ENCODE measurements around the gene SMCO4. TPM values are rescaled to one million over a fixed set of nuclear protein-coding genes. Genes with fewer than 3 reads are reported as not detected.

The SMCO4 gene, protein sequence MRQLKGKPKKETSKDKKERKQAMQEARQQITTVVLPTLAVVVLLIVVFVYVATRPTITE
- total RNA-seq (2014; rRNA removed; shearing (Covaris generic)) (21.9 and 49.0 TPM in 2 replicates), polyA plus RNA-seq (2016; fragmentation: Nextera tagmentation; extraction: Ambion mirVana) (42.2 and 47.6 TPM in 2 replicates)
- long read RNA-seq, transcript SMCO4-201 (3 exons, 1,104 nt) = major isoform, 32 of 44 reads
- long read RNA-seq, partial matches to known transcripts = 1 of 44 reads
- long read RNA-seq, other reads (novel, unspliced or antisense) = 11 of 44 reads

DNA sequence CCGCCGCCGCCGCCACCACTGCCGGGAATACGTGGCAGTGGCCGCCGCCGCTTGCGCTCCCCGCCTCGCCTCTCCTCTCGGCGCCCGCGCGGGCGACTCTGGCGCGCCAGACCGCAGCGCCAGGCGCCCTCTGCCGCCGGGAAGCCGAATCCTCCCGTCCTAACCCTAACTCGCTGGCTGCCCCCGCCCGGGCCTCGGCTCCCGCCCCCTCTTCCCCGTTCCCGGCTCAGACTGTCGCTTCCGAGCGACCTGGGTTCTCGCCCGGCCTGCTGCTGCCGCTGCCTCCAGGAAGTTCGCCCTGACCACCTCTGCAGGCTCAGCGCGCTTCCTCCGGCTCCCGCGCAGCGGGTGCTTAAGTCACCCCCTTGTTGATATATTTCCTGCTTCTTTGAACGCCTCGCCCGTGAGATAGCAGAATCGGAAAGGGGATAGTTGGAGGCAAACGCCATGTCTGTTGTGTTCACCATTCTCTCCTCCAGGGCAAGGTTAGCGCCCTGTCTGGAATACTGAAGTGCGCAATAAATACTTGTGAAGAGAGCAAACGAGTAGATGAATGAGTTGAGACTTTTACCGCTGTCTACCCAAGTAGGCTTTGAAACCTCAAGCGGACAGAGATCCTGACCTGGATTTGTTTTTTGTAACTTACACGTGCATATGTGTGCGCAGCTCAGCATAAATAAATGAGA lies at the start of gene SMCO4:
Gene SMCO4 (minus strand): TSS at position 100 of the 686 bp plus-strand sequence. CDS start 64,202 bp downstream, outside the sequence.
- no peaks in the 10 kb centered on the region for H3K9me2 ChIP-seq (ENCODE audit: insufficient read depth)
- peaks cover 7% of the 10 kb centered on the region for H3K27me3 Mint-ChIP-seq (ENCODE audit: insufficient read depth, low read depth, poor library complexity)
- H3K27ac Mint-ChIP-seq = peak within 1 kb of the TSS; percentile 95
- peak within 1 kb of the TSS; percentile 79; the same call in 1 of the 2 replicates for H3K27ac ChIP-seq (ENCODE audit: low read depth)
- no peak for TF ChIP-seq EZH2 (IDR thresholded peaks at IDR 0.05; ENCODE audit: low read depth, unreplicated experiment)
- TF ChIP-seq CREB1 (CRISPR knock-in tag; IDR thresholded peaks at IDR 0.05; ENCODE audit: low read depth) = peak; percentile 53; the same call in 1 of the 2 replicates
- TF ChIP-seq POLR2AphosphoS5 (IDR thresholded peaks at IDR 0.05; ENCODE audit: low read depth) = 0 out of 2 replicates have a peak, but pooled peaks have one; percentile 22
- TF ChIP-seq, protein P1, sequence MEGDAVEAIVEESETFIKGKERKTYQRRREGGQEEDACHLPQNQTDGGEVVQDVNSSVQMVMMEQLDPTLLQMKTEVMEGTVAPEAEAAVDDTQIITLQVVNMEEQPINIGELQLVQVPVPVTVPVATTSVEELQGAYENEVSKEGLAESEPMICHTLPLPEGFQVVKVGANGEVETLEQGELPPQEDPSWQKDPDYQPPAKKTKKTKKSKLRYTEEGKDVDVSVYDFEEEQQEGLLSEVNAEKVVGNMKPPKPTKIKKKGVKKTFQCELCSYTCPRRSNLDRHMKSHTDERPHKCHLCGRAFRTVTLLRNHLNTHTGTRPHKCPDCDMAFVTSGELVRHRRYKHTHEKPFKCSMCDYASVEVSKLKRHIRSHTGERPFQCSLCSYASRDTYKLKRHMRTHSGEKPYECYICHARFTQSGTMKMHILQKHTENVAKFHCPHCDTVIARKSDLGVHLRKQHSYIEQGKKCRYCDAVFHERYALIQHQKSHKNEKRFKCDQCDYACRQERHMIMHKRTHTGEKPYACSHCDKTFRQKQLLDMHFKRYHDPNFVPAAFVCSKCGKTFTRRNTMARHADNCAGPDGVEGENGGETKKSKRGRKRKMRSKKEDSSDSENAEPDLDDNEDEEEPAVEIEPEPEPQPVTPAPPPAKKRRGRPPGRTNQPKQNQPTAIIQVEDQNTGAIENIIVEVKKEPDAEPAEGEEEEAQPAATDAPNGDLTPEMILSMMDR (conservative IDR thresholded peaks at IDR 0.05; ENCODE audit: low read depth in 2 of 2) = peak; percentile 40 to 78
- ATAC-seq = peak; percentile 78
- peak within 1 kb of the TSS; percentile 81 for H3K4me3 ChIP-seq
- peak; percentile 95 for DNase-seq (ENCODE audit: low spot score)
- H2AFZ ChIP-seq = peak within 1 kb of the TSS; percentile 86
- no peaks in the 10 kb centered on the region for H3K36me3 ChIP-seq (ENCODE audit: insufficient read depth)
- peaks cover 40% of the 10 kb centered on the region for H3K79me2 ChIP-seq (replicated peaks; ENCODE audit: insufficient read depth)
- no peaks in the 10 kb centered on the region for H3K9me3 Mint-ChIP-seq
- H3K4me1 ChIP-seq (ENCODE audit: insufficient read depth) = peaks cover 44% of the 10 kb centered on the region
- no peaks in the 10 kb centered on the region for H4K20me1 ChIP-seq (replicated peaks; ENCODE audit: insufficient read depth)
- H3K4me1 Mint-ChIP-seq = peaks cover 63% of the 10 kb centered on the region
- no peaks in the 10 kb centered on the region for H3K27me3 ChIP-seq (ENCODE audit: insufficient read depth)
- no peaks in the 10 kb centered on the region; the same call in 2 of the 3 replicates for H3K36me3 Mint-ChIP-seq (ENCODE audit: low read depth)
- H3F3A ChIP-seq (replicated peaks; ENCODE audit: low read depth) = no peaks in the 10 kb centered on the region
- H3K4me3 Mint-ChIP-seq = peak within 1 kb of the TSS; percentile 87
- peak within 1 kb of the TSS; percentile 95 for H3K4me2 ChIP-seq

DNA sequence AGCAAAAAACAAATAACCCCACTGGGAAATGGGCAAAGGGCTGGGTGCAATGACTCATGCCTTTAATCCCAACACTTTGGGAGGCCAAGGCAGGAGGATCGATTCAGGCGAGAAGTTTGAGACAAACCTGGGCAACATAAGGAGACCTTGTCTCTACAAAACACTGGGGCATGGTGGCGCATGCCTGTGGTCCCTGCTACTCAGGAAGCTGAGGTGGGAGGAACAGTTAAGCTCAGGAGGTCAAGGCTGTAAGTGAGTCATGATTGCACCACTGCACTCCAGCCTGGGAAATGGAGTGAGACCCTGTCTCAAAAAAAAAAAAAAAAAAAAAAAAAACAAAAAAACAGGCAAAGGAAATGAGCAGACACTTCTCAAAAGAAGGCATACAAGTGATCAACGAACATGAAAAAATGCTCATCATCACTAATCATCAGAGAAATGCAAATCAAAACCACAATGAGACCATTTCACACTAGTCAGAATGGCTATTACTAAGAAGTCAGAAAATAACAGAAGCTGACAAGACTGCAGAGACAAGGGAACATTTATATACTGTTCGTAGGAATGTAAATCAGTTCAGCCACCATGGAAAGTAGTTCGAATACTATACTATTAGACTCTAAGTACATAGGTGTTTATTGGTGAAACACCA lies 48.2 kb upstream of the SMCO4 start:
- H3K27ac Mint-ChIP-seq = no peak overlapping the region
- no peaks in the 10 kb centered on the region for H3K36me3 Mint-ChIP-seq (ENCODE audit: low read depth)
- no peaks in the 10 kb centered on the region for H3K4me1 Mint-ChIP-seq
- Histone ChIP-seq H3F3A (replicated peaks; ENCODE audit: low read depth) (no peaks in the 10 kb centered on the region), H3K4me2 (no peak overlapping the region), H3K27me3 (ENCODE audit: insufficient read depth) (no peaks in the 10 kb centered on the region), H3K79me2 (replicated peaks; ENCODE audit: insufficient read depth) (no peaks in the 10 kb centered on the region), H2AFZ (no peak overlapping the region), H4K20me1 (replicated peaks; ENCODE audit: insufficient read depth) (no peaks in the 10 kb centered on the region), H3K36me3 (ENCODE audit: insufficient read depth) (no peaks in the 10 kb centered on the region), H3K4me3 (no peak overlapping the region), H3K27ac (ENCODE audit: low read depth) (no peak overlapping the region), H3K9me2 (ENCODE audit: insufficient read depth) (no peaks in the 10 kb centered on the region), H3K4me1 (ENCODE audit: insufficient read depth) (no peaks in the 10 kb centered on the region)
- ATAC-seq (no peak), DNase-seq (ENCODE audit: low spot score) (no peak)
- no peaks in the 10 kb centered on the region for H3K9me3 Mint-ChIP-seq
- H3K4me3 Mint-ChIP-seq = no peak overlapping the region
- peaks cover 5% of the 10 kb centered on the region for H3K27me3 Mint-ChIP-seq (ENCODE audit: insufficient read depth, low read depth, poor library complexity)
- no peak for TF ChIP-seq CREB1 (CRISPR knock-in tag; IDR thresholded peaks at IDR 0.05; ENCODE audit: low read depth)
- TF ChIP-seq JUNB (IDR thresholded peaks at IDR 0.05; ENCODE audit: unreplicated experiment) = no peak
- TF ChIP-seq, protein P2, sequence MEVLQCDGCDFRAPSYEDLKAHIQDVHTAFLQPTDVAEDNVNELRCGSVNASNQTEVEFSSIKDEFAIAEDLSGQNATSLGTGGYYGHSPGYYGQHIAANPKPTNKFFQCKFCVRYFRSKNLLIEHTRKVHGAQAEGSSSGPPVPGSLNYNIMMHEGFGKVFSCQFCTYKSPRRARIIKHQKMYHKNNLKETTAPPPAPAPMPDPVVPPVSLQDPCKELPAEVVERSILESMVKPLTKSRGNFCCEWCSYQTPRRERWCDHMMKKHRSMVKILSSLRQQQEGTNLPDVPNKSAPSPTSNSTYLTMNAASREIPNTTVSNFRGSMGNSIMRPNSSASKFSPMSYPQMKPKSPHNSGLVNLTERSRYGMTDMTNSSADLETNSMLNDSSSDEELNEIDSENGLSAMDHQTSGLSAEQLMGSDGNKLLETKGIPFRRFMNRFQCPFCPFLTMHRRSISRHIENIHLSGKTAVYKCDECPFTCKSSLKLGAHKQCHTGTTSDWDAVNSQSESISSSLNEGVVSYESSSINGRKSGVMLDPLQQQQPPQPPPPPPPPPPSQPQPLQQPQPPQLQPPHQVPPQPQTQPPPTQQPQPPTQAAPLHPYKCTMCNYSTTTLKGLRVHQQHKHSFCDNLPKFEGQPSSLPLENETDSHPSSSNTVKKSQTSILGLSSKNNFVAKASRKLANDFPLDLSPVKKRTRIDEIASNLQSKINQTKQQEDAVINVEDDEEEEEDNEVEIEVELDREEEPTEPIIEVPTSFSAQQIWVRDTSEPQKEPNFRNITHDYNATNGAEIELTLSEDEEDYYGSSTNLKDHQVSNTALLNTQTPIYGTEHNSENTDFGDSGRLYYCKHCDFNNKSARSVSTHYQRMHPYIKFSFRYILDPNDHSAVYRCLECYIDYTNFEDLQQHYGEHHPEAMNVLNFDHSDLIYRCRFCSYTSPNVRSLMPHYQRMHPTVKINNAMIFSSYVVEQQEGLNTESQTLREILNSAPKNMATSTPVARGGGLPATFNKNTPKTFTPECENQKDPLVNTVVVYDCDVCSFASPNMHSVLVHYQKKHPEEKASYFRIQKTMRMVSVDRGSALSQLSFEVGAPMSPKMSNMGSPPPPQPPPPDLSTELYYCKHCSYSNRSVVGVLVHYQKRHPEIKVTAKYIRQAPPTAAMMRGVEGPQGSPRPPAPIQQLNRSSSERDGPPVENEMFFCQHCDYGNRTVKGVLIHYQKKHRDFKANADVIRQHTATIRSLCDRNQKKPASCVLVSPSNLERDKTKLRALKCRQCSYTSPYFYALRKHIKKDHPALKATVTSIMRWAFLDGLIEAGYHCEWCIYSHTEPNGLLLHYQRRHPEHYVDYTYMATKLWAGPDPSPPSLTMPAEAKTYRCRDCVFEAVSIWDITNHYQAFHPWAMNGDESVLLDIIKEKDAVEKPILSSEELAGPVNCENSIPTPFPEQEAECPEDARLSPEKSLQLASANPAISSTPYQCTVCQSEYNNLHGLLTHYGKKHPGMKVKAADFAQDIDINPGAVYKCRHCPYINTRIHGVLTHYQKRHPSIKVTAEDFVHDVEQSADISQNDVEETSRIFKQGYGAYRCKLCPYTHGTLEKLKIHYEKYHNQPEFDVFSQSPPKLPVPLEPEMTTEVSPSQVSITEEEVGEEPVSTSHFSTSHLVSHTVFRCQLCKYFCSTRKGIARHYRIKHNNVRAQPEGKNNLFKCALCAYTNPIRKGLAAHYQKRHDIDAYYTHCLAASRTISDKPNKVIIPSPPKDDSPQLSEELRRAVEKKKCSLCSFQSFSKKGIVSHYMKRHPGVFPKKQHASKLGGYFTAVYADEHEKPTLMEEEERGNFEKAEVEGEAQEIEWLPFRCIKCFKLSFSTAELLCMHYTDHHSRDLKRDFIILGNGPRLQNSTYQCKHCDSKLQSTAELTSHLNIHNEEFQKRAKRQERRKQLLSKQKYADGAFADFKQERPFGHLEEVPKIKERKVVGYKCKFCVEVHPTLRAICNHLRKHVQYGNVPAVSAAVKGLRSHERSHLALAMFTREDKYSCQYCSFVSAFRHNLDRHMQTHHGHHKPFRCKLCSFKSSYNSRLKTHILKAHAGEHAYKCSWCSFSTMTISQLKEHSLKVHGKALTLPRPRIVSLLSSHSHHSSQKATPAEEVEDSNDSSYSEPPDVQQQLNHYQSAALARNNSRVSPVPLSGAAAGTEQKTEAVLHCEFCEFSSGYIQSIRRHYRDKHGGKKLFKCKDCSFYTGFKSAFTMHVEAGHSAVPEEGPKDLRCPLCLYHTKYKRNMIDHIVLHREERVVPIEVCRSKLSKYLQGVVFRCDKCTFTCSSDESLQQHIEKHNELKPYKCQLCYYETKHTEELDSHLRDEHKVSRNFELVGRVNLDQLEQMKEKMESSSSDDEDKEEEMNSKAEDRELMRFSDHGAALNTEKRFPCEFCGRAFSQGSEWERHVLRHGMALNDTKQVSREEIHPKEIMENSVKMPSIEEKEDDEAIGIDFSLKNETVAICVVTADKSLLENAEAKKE (CRISPR knock-in tag; IDR thresholded peaks at IDR 0.05) = no peak
- TF ChIP-seq EZH2phosphoT487 (IDR thresholded peaks at IDR 0.05; ENCODE audit: unreplicated experiment) = no peak
- TF ChIP-seq, protein P1 (conservative IDR thresholded peaks at IDR 0.05; ENCODE audit: low read depth in 2 of 2) = no peak

Measured in GM23338 (cell line).